OCI-LY7 (cell line): ENCODE results near the gene RRAD.

ENCODE experiments used
- EZH2phosphoT487 ChIP-seq: fragments of 200-600 bp; sonication (generic); IDR thresholded peaks from 2 replicates; pipeline ENCODE4 v1.6.1; 2018; ENCODE audit warnings: low read depth, borderline replicate concordance, mild to moderate bottlenecking, mixed run types, antibody characterized with exemption, low read length, moderate library complexity, mixed read lengths
- TF ChIP-seq, protein P1 (sequence below): fragments of 200-600 bp; sonication (generic); conservative IDR thresholded peaks from 2 replicates; pipeline ENCODE4 v1.5.1; 2014; ENCODE audit warnings: mild to moderate bottlenecking, antibody characterized with exemption, low read length, moderate library complexity, mixed read lengths

DNA sequence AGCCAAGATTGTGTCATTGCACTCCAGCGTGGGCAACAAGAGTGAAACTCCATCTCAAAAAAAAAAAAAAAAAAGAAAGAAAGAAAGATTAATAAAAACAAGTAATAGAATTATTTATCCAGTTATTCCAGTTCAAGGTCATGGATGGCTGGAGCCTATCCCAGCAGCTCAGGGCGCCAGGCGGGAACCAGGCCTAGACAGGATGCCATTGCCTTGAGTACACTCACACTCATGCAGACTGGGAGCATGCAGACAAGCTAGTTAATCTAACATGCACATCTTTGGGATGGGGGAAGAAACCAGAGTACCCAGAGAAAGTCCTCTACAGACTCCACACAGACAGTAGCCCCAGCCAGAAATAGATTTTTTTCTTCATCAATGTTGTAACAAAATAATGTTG, 27.1 kb downstream of the RRAD start:
- TF ChIP-seq, protein P1, sequence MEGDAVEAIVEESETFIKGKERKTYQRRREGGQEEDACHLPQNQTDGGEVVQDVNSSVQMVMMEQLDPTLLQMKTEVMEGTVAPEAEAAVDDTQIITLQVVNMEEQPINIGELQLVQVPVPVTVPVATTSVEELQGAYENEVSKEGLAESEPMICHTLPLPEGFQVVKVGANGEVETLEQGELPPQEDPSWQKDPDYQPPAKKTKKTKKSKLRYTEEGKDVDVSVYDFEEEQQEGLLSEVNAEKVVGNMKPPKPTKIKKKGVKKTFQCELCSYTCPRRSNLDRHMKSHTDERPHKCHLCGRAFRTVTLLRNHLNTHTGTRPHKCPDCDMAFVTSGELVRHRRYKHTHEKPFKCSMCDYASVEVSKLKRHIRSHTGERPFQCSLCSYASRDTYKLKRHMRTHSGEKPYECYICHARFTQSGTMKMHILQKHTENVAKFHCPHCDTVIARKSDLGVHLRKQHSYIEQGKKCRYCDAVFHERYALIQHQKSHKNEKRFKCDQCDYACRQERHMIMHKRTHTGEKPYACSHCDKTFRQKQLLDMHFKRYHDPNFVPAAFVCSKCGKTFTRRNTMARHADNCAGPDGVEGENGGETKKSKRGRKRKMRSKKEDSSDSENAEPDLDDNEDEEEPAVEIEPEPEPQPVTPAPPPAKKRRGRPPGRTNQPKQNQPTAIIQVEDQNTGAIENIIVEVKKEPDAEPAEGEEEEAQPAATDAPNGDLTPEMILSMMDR = no peak
- no peak for TF ChIP-seq EZH2phosphoT487
